Spleen (tissue), 11 donors: ENCODE measurements around the gene MRRF. TPM values are rescaled to one million over a fixed set of nuclear protein-coding genes. Genes with fewer than 3 reads are reported as not detected.
A peak's percentile ranks its signal among the peaks of the same experiment; 100 is the strongest.

Source experiments
- DNase-seq: peaks from one replicate; pipeline ENCODE4 v3.0.0-alpha.2; 2020
- H3K27ac ChIP-seq, 8 donors: fragments of 200-600 bp; sonication (generic) in 7 of 8; 1 replicate in 4 of 8; 2 replicates in 4 of 8; pipeline versions ENCODE4 v1.5.0 to v1.8.0; 2016 to 2021; ENCODE audit warnings: inconsistent platforms in 4 of 8, mild to moderate bottlenecking in 4 of 8, moderate library complexity in 1 of 8
- H3K27me3 ChIP-seq, 7 donors: fragments of 200-600 bp; sonication (generic) in 6 of 7; replicated peaks in 1 of 7; 1 replicate in 4 of 7; 2 replicates in 3 of 7; pipeline versions ENCODE4 v1.5.0 to v1.8.0; 2016 to 2021; ENCODE audit warnings: inconsistent platforms in 3 of 7, mild to moderate bottlenecking in 1 of 7
- H3K36me3 ChIP-seq, 6 donors: fragments of 200-600 bp; sonication (generic) in 5 of 6; 1 replicate in 4 of 6; 2 replicates in 2 of 6; pipeline versions ENCODE4 v1.5.0 to v1.8.0; 2016 to 2021; ENCODE audit warnings: inconsistent platforms in 2 of 6
- H3K4me1 ChIP-seq, 6 donors: fragments of 200-600 bp; sonication (generic) in 5 of 6; 1 replicate in 3 of 6; 2 replicates in 3 of 6; pipeline versions ENCODE4 v1.5.0 to v1.8.0; 2016 to 2021; ENCODE audit warnings: inconsistent platforms in 3 of 6
- H3K4me3 ChIP-seq, 8 donors: fragments of 200-600 bp; sonication (generic) in 7 of 8; 1 replicate in 4 of 8; 2 replicates in 4 of 8; pipeline versions ENCODE4 v1.5.0 to v1.8.0; 2016 to 2021; ENCODE audit warnings: inconsistent platforms in 4 of 8, mild to moderate bottlenecking in 4 of 8, moderate library complexity in 2 of 8
- H3K9me3 ChIP-seq, 8 donors: fragments of 200-600 bp; sonication (generic) in 7 of 8; 1 replicate in 4 of 8; 2 replicates in 4 of 8; pipeline versions ENCODE4 v1.5.0 to v1.8.0; 2016 to 2021; ENCODE audit warnings: inconsistent platforms in 4 of 8
- POLR2A ChIP-seq, 3 donors: fragments of 450-650 bp; IDR thresholded peaks; one replicate each; pipeline ENCODE4 v1.5.1; 2017; ENCODE audit warnings: antibody characterized with exemption in 3 of 3, mild to moderate bottlenecking in 1 of 3
- POLR2AphosphoS5 ChIP-seq, 3 donors: sonication (generic); formaldehyde crosslinking; IDR thresholded peaks; one replicate each; pipeline ENCODE4 v1.5.1; 2017; ENCODE audit warnings: antibody characterized with exemption in 3 of 3
- WGBS, 5 donors: extraction: QIAGEN DNeasy Blood & Tissue Kit in 3 of 5; methylation state at CpG; one replicate each; pipeline versions ENCODE4 v1.1.5 to v1.1.7; 2013 to 2018; 5-methylcytosine and 5-hydroxymethylcytosine counted together
- intact Hi-C: fragments of 100-400 bp; cut with DNase I; formaldehyde crosslinking; loops from one replicate; pipeline ENCODE4 v1.15.0; 2023; ENCODE audit warnings: low total_unique reads
- polyA plus RNA-seq, 3 donors: library from polyadenylated mRNA; stranded (reverse); fragments of 200-250 nt; gene quantifications; one replicate each; pipeline ENCODE4 v1.2.1, GENCODE V29; 2013
- total RNA-seq, 7 donors: library from RNA; depleted of rRNA in 3 of 7; stranded (reverse); fragments of >200 nt in 3 of 7; fragmentation: NEBNext Ultra II Directional in 4 of 7; extraction: Animal tissue kit (Norgen Biotek cat#: 25700) in 4 of 7; gene quantifications; one replicate each; pipeline versions ENCODE4 v1.1.0 to v1.2.1, GENCODE V29; 2016 to 2021
- TF ChIP-seq, protein P1 (sequence below), 11 experiments: fragments of 200-600 bp in 7 of 11; fragments of 450-650 bp in 4 of 11; sonication (generic) in 4 of 11; IDR thresholded peaks in 8 of 11; conservative IDR thresholded peaks in 3 of 11; 1 replicate in 7 of 11; 2 replicates in 4 of 11; pipeline versions ENCODE4 v1.4.0 to v1.8.0; 2016 to 2021; ENCODE audit warnings: antibody characterized with exemption in 11 of 11, inconsistent platforms in 4 of 11, mild to moderate bottlenecking in 1 of 11
- donor health status: healthy with polysubstance abuse.
- donor health status: DM: no; HTN: no; CAD: no; lungs with moderate emphysema.
- donor health status: DM: no; HTN: no; CAD: no.
- donor health status: Bipolar disorder and iron deficiency.
- donor health status: healthy.
- donor health status: DM: no; HTN: no; CAD: no.
- donor health status: DM: yes; HTN: yes; CAD: no.

The MRRF gene
- total and polyA plus RNA-seq, 10 donors, result 23.1 to 44.8 (median 38.9) TPM

DNA sequence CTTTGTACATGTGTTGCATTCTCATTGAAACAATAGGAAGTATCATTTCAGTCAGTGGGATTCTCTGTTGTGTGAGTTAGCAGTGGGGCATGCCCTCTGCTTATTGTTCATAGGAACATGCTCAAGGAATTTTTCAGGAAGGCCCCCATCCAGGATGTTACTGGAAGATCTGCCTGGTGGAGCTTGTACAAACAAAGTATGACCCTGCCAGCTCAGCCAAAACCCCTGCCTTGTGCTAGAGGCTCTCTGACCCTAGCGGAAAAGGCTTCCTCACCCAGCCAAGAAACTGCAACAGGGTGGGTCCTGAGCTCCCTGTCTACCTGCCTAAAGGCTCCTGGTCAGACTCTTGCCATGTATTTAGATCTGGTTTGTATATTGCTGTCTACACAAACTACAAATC, 43.2 kb downstream of the MRRF start:
- Histone ChIP-seq H3K27ac (peak overlapping the region in 4 of 8 donors; percentile 12 to 48 (median 40)), H3K27me3 (no peaks in the 10 kb centered on the region), H3K36me3 (peaks cover 0 to 94% (median 24%) of the 10 kb centered on the region in 6 donors), H3K4me1 (peaks cover 4 to 39% (median 22%) of the 10 kb centered on the region in 6 donors), H3K9me3 (no peaks in the 10 kb centered on the region), H3K4me3 (no peak overlapping the region)
- 72 to 100% (median 80%) methylated on average over 1 of the region's 1 CpG for WGBS, 5 donors
- intact Hi-C loops, result no loop called here
- TF ChIP-seq, protein P1, sequence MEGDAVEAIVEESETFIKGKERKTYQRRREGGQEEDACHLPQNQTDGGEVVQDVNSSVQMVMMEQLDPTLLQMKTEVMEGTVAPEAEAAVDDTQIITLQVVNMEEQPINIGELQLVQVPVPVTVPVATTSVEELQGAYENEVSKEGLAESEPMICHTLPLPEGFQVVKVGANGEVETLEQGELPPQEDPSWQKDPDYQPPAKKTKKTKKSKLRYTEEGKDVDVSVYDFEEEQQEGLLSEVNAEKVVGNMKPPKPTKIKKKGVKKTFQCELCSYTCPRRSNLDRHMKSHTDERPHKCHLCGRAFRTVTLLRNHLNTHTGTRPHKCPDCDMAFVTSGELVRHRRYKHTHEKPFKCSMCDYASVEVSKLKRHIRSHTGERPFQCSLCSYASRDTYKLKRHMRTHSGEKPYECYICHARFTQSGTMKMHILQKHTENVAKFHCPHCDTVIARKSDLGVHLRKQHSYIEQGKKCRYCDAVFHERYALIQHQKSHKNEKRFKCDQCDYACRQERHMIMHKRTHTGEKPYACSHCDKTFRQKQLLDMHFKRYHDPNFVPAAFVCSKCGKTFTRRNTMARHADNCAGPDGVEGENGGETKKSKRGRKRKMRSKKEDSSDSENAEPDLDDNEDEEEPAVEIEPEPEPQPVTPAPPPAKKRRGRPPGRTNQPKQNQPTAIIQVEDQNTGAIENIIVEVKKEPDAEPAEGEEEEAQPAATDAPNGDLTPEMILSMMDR (IDR thresholded peaks at IDR 0.05 in 8 of 11, conservative IDR thresholded peaks at IDR 0.05 in 3 of 11), result no peak
- TF ChIP-seq POLR2AphosphoS5 (IDR thresholded peaks at IDR 0.05) (peak in 2 of 3 donors; percentile 9 to 18), POLR2A (IDR thresholded peaks at IDR 0.05) (no peak)
- no peak for DNase-seq

DNA sequence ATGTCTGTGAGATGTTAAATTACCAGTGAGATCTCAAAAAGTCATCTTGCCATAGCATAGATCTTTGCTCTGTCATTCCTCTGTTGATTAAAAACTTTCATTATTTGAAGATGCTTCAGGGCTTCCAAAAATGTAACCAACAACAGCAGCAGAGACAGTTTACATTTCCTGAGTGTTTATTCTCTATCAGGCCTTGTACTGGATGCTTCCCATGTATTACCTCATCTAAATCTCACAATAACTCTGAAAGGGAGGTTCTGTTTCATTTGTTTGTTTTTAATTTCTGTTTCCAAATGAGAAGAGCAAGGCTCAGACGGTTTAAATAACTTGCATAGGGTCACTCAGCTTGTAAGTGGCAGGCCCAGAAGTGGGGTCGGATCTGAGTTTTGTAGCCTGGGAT, 45.2 kb downstream of the MRRF start:
- no peak for DNase-seq
- no peaks in the 10 kb centered on the region for H3K27me3 ChIP-seq
- no peaks in the 10 kb centered on the region for H3K9me3 ChIP-seq
- H3K36me3 ChIP-seq, result peaks cover 0 to 98% (median 42%) of the 10 kb centered on the region in 6 donors
- intact Hi-C loops, result no loop called here
- TF ChIP-seq, protein P1 (IDR thresholded peaks at IDR 0.05 in 8 of 11, conservative IDR thresholded peaks at IDR 0.05 in 3 of 11), result no peak
- TF ChIP-seq POLR2A (IDR thresholded peaks at IDR 0.05) (no peak), POLR2AphosphoS5 (IDR thresholded peaks at IDR 0.05) (no peak)
- no peak overlapping the region for H3K4me3 ChIP-seq
- no peak overlapping the region for H3K27ac ChIP-seq
- H3K4me1 ChIP-seq, result peaks cover 0 to 24% (median 16%) of the 10 kb centered on the region in 6 donors
- WGBS, 5 donors, result 84 to 90% (median 85%) methylated on average over 2 of the region's 2 CpGs

DNA sequence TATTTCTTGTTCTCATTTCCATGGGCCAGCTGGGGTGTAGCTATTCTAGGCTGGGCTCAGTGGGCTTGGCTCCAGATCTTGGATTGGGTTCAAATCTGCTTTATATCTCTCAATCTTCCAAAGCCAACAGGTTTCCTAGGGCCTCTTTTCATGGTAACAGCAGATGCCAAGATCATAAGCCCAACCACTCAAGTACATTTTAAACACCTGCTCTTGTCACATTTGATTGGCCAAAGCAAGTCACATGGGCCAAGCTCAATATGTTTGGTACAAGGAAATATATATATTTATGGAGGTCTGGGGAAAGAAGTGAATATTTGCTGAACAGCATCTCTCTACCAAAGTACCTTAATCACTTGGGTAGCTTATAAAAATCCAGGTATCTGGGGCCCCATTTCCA, 49.5 kb downstream of the MRRF start:
- no peak overlapping the region for H3K27ac ChIP-seq
- H3K4me3 ChIP-seq, result no peak overlapping the region
- TF ChIP-seq POLR2A (IDR thresholded peaks at IDR 0.05) (no peak), POLR2AphosphoS5 (IDR thresholded peaks at IDR 0.05) (no peak)
- TF ChIP-seq, protein P1 (IDR thresholded peaks at IDR 0.05 in 8 of 11, conservative IDR thresholded peaks at IDR 0.05 in 3 of 11), result no peak
- no peak for DNase-seq
- H3K4me1 ChIP-seq, result peaks cover 0 to 17% (median 0%) of the 10 kb centered on the region in 6 donors
- H3K27me3 ChIP-seq, result no peaks in the 10 kb centered on the region
- H3K36me3 ChIP-seq, result peaks cover 0 to 93% (median 32%) of the 10 kb centered on the region in 6 donors
- intact Hi-C loops, result no loop called here
- no peaks in the 10 kb centered on the region for H3K9me3 ChIP-seq

DNA sequence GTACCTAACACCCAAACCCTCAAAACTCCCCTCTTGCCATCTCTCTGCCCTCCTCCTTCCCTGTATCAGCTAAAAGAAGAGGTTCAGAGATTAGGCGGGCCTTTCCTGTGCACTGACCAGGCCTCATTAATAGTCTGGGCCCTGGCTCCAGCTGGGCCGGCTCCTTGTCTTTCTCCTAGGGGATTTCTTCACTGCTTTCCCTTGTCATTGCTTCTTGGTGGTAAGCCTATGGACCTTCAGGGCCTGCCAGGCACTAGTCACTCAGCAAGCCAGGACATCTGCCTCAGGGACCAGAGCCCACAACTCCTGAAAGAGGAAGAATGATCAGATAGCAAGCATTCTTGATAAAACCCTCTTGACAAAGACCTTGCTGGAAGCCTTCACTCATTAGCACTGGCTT, 50.9 kb downstream of the MRRF start:
- intact Hi-C loops, result no loop called here
- H3K36me3 ChIP-seq, result peaks cover 0 to 87% (median 28%) of the 10 kb centered on the region in 6 donors

More for the DNA sequence above, 50.9 kb downstream of the MRRF start:
- 61 to 73% (median 67%) methylated on average over 2 of the region's 2 CpGs for whole genome bisulfite sequencing, 5 donors
- no peaks in the 10 kb centered on the region for H3K9me3 ChIP-seq
- H3K4me1 ChIP-seq, result peaks cover 0 to 24% (median under 1%) of the 10 kb centered on the region in 6 donors
- TF ChIP-seq POLR2AphosphoS5 (IDR thresholded peaks at IDR 0.05), result no peak
- TF ChIP-seq, protein P1 (IDR thresholded peaks at IDR 0.05 in 8 of 11, conservative IDR thresholded peaks at IDR 0.05 in 3 of 11), result no peak
- no peak for TF ChIP-seq POLR2A (IDR thresholded peaks at IDR 0.05)
- DNase-seq, result no peak
- no peak overlapping the region for H3K4me3 ChIP-seq
- H3K27ac ChIP-seq, result peak overlapping the region in 4 of 8 donors; percentile 30 to 53 (median 36)
- no peaks in the 10 kb centered on the region for H3K27me3 ChIP-seq
